PC-3 (cell line): ENCODE measurements around the gene CCDC78. TPM values are rescaled to one million over a fixed set of nuclear protein-coding genes. Genes with fewer than 3 reads are reported as not detected.

Experiments used
- ATAC-seq: fragments of 200-7000 bp; cut with Tn5 transposase; 2 replicates; pipeline ENCODE4 v1.9.1; 2020; ENCODE audit warnings: mild to moderate bottlenecking, moderate library complexity
- BruUV-seq: library from RNA; stranded (reverse); fragments of 400-500 nt; replicated peaks from 2 replicates; lab custom pipeline; 2021; lab: Mats Ljungman, UMichigan
- CTCF ChIA-PET: fragments of 300-600 bp; sonication (Branson Sonifier 250); formaldehyde crosslinking; loops from one replicate; lab custom pipeline; 2022; ENCODE audit warnings: antibody characterized with exemption; lab: Charles Lee
- POLR2A ChIA-PET: fragments of 300-600 bp; sonication (Branson Sonifier 250); formaldehyde crosslinking; loops from one replicate; lab custom pipeline; 2022; ENCODE audit warnings: antibody characterized with exemption; ENCODE audit not compliant: unreplicated experiment; lab: Charles Lee
- DNase-seq: peaks from one replicate; pipeline ENCODE4 v3.0.0-alpha.2; 2015
- H2AFZ ChIP-seq: fragments of 300-600 bp; sonication (generic); 2 replicates; pipeline ENCODE4 v1.6.0; 2016; ENCODE audit warnings: antibody characterized with exemption, low read length
- H3F3A ChIP-seq: fragments of 300-600 bp; sonication (generic); one replicate; pipeline ENCODE4 v1.6.0; 2017; ENCODE audit warnings: antibody characterized with exemption, low read length, control low read depth, mild to moderate bottlenecking; ENCODE audit not compliant: unreplicated experiment
- H3K27ac ChIP-seq: fragments of 300-600 bp; sonication (generic); 2 replicates; pipeline ENCODE4 v1.5.1; 2016; ENCODE audit warnings: mild to moderate bottlenecking, low read length
- H3K27me3 ChIP-seq: fragments of 300-600 bp; sonication (generic); 2 replicates; pipeline ENCODE4 v1.6.1; 2016; ENCODE audit warnings: low read length, mixed read lengths
- H3K36me3 ChIP-seq: fragments of 300-600 bp; sonication (generic); 2 replicates; pipeline ENCODE4 v1.6.1; 2016; ENCODE audit warnings: low read depth, mixed run types, low read length, mixed read lengths
- H3K4me1 ChIP-seq: fragments of 300-600 bp; sonication (generic); 2 replicates; pipeline ENCODE4 v1.5.1; 2016; ENCODE audit warnings: low read length; ENCODE audit not compliant: insufficient read depth
- H3K4me2 ChIP-seq: fragments of 300-600 bp; sonication (generic); 2 replicates; pipeline ENCODE4 v1.6.0; 2016; ENCODE audit warnings: low read length
- H3K4me3 ChIP-seq: fragments of 300-600 bp; sonication (generic); 2 replicates; pipeline ENCODE4 v1.5.1; 2016; ENCODE audit warnings: mild to moderate bottlenecking, low read length, mixed read lengths
- H3K79me2 ChIP-seq: fragments of 300-600 bp; sonication (generic); 2 replicates; pipeline ENCODE4 v1.6.1; 2017; ENCODE audit warnings: low read length, mixed read lengths
- H3K9ac ChIP-seq: fragments of 300-600 bp; sonication (generic); 2 replicates; pipeline ENCODE4 v1.6.0; 2016; ENCODE audit warnings: mild to moderate bottlenecking, low read length
- H3K9me2 ChIP-seq: fragments of 300-600 bp; sonication (generic); replicated peaks from 2 replicates; pipeline ENCODE4 v1.6.1; 2016; ENCODE audit warnings: mixed run types, low read length, mixed read lengths
- H3K9me3 ChIP-seq: fragments of 300-600 bp; sonication (generic); 2 replicates; pipeline ENCODE4 v1.6.1; 2016; ENCODE audit warnings: low read length, mixed read lengths
- H4K20me1 ChIP-seq: fragments of 300-600 bp; sonication (generic); 2 replicates; pipeline ENCODE4 v1.6.1; 2016; ENCODE audit warnings: low read length, mixed read lengths
- CTCF ChIP-seq: fragments of 300-600 bp; sonication (generic); conservative IDR thresholded peaks from 2 replicates; pipeline ENCODE4 v1.5.1; 2017; ENCODE audit warnings: antibody characterized with exemption, low read depth, mild to moderate bottlenecking, low read length
- EZH2 ChIP-seq: fragments of 300-600 bp; sonication (generic); IDR thresholded peaks from one replicate; pipeline ENCODE4 v1.6.1; 2017; ENCODE audit warnings: antibody characterized with exemption, mild to moderate bottlenecking, low read length; ENCODE audit not compliant: unreplicated experiment
- EZH2phosphoT487 ChIP-seq: fragments of 300-600 bp; sonication (generic); IDR thresholded peaks from 2 replicates; pipeline ENCODE4 v1.6.1; 2018; ENCODE audit warnings: mild to moderate bottlenecking, antibody characterized with exemption, low read length, borderline replicate concordance
- intact Hi-C: fragments of 100-400 bp; cut with micrococcal nuclease; formaldehyde crosslinking; loops from 2 replicates; pipeline ENCODE4 v1.9.0; 2023
- total RNA-seq: library from RNA; depleted of rRNA; stranded (reverse); fragments of >200 nt; gene quantifications from 2 replicates; pipeline ENCODE4 v1.2.3, GENCODE V29; 2014

CCDC78 gene
- total RNA-seq, 1 experiment from 2014 or later: 3.3 TPM

- POLR2A ChIA-PET: no interaction called here
- CTCF ChIA-PET: no interaction called here
These were observed 4.6 kb upstream of the CCDC78 start for GRCh38 chr16:730666-731509.

GRCh38 chr16:729768-730665 lies 3.8 kb upstream of the CCDC78 start:
- no peak overlapping the region for H3K9ac ChIP-seq
- intact Hi-C loops: no loop called here
- CTCF ChIA-PET: no interaction called here

More at GRCh38 chr16:730666-731509, 4.6 kb upstream of the CCDC78 start:
- H3K9me3 ChIP-seq: no peaks in the 10 kb centered on the region
- no peaks in the 10 kb centered on the region; the same call in 1 of the 2 replicates for H3K36me3 ChIP-seq
- DNase-seq (no peak), ATAC-seq (no peak)
- H3K4me3 ChIP-seq: no peak overlapping the region
- H3K27ac ChIP-seq: no peak overlapping the region
- intact Hi-C loops: no loop called here
- no TSS peak for BruUV-seq
- H2AFZ ChIP-seq: no peak overlapping the region
- H3K79me2 ChIP-seq: 0 out of 2 replicates have a peak, but pooled peaks cover 9% of the 10 kb centered on the region
- TF ChIP-seq EZH2 (no peak), EZH2phosphoT487 (no peak), CTCF (no peak)
- H3K27me3 ChIP-seq: no peaks in the 10 kb centered on the region
- H3K4me2 ChIP-seq: no peak overlapping the region
- peaks cover 3% of the 10 kb centered on the region for H3F3A ChIP-seq
- H3K9ac ChIP-seq: no peak overlapping the region
- no peaks in the 10 kb centered on the region for H4K20me1 ChIP-seq
- H3K4me1 ChIP-seq: peaks cover 8% of the 10 kb centered on the region; the same call in 1 of the 2 replicates
- no peaks in the 10 kb centered on the region for H3K9me2 ChIP-seq

More at GRCh38 chr16:729768-730665, 3.8 kb upstream of the CCDC78 start:
- Histone ChIP-seq H3K4me3 (peak overlapping the region; percentile 66; the same call in 1 of the 2 replicates), H3K27me3 (no peaks in the 10 kb centered on the region), H2AFZ (no peak overlapping the region), H3K9me3 (no peaks in the 10 kb centered on the region), H3K27ac (no peak overlapping the region), H3K4me1 (peaks cover 8% of the 10 kb centered on the region; the same call in 1 of the 2 replicates), H3K79me2 (0 out of 2 replicates have a peak, but pooled peaks cover 9% of the 10 kb centered on the region), H3F3A (peaks cover 3% of the 10 kb centered on the region), H4K20me1 (no peaks in the 10 kb centered on the region), H3K36me3 (no peaks in the 10 kb centered on the region; the same call in 1 of the 2 replicates), H3K9me2 (no peaks in the 10 kb centered on the region), H3K4me2 (no peak overlapping the region)
- no peak for ATAC-seq
- BruUV-seq: no TSS peak
- DNase-seq: no peak
- no peak for TF ChIP-seq EZH2
- no peak for TF ChIP-seq CTCF
- no peak for TF ChIP-seq EZH2phosphoT487
- POLR2A ChIA-PET: no interaction called here
